LNCAP (cell line): ENCODE measurements around the gene HUS1B.

Source experiments
- CTCF ChIP-seq: fragments of 450-650 bp; IDR thresholded peaks from 2 replicates; pipeline ENCODE4 v1.5.1; 2017; ENCODE audit warnings: mild to moderate bottlenecking

Gene HUS1B

GRCh38 chr6:700490-700889 lies 43.6 kb upstream of the HUS1B start:
- no peak for TF ChIP-seq CTCF

GRCh38 chr6:699319-699718 lies 42.4 kb upstream of the HUS1B start:
- TF ChIP-seq CTCF = no peak

GRCh38 chr6:693723-694009 lies 36.8 kb upstream of the HUS1B start:
- TF ChIP-seq CTCF = no peak

- no peak for TF ChIP-seq CTCF
Observed at GRCh38 chr6:692858-693722, 36.2 kb upstream of the HUS1B start, which contains the start of gene EXOC2. EXOC2 (minus strand) TSS chr6:693139; CDS start chr6:637818, 55,321 bp downstream.

GRCh38 chr6:692356-692851 lies 35.5 kb upstream of the HUS1B start:
- no peak for TF ChIP-seq CTCF

- no peak for TF ChIP-seq CTCF
Observed at GRCh38 chr6:689223-689622, 32.3 kb upstream of the HUS1B start.

- 0 out of 2 replicates have a peak, but pooled peaks have one; percentile 17 for TF ChIP-seq CTCF
Observed at GRCh38 chr6:686497-686896, 29.6 kb upstream of the HUS1B start.
